ENCODE measurements around the gene BBS9. TPM values are rescaled to one million over a fixed set of nuclear protein-coding genes. Genes with fewer than 3 reads are reported as not detected.

The BBS9 gene
- polyA plus RNA-seq, 1 donor from 2014 or later = 7.8 TPM

GRCh38 chr7:33612442-33612841 is 483.1 kb downstream of the BBS9 start:
- Mint-ChIP-seq H3K9me3 (peaks cover 2 to 7% (median 4%) of the 10 kb centered on the region in 3 donors), H3K27ac (no peak overlapping the region), H3K4me1 (no peaks in the 10 kb centered on the region), H3K27me3 (no peaks in the 10 kb centered on the region), H3K4me3 (no peak overlapping the region), H3K36me3 (peaks cover 19% of the 10 kb centered on the region)

- Mint-ChIP-seq H3K4me1 (no peaks in the 10 kb centered on the region), H3K36me3 (peaks cover 16% of the 10 kb centered on the region), H3K27ac (no peak overlapping the region), H3K9me3 (peaks cover 0 to 4% (median 3%) of the 10 kb centered on the region in 3 donors), H3K27me3 (no peaks in the 10 kb centered on the region), H3K4me3 (no peak overlapping the region)
Observed at GRCh38 chr7:33614357-33615117, 485.2 kb downstream of the BBS9 start.

DNA sequence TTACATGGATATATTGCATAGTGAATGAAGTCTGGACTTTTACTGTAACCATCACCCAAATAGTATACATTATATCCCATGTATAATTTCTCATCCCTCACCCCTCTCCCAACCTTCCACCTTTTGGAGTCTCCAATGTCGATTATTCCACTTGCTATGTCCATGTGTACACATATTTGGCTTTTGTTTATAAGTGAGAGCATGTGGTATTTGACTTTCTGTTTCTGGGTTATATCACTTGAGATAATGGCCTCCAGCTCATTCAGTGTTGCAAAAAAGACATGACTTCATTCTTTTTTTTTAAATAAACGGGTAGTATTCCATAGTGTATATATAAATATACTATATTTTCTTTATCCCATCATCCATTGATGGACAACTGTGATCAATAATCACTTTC is 487.4 kb downstream of the BBS9 start:
- H3K27ac Mint-ChIP-seq = no peak overlapping the region
- no peak overlapping the region for H3K4me3 Mint-ChIP-seq
- peaks cover 3 to 15% (median 7%) of the 10 kb centered on the region in 3 donors for H3K9me3 Mint-ChIP-seq
- H3K27me3 Mint-ChIP-seq = no peaks in the 10 kb centered on the region
- no peaks in the 10 kb centered on the region for H3K4me1 Mint-ChIP-seq
- peaks cover 13% of the 10 kb centered on the region for H3K36me3 Mint-ChIP-seq

DNA sequence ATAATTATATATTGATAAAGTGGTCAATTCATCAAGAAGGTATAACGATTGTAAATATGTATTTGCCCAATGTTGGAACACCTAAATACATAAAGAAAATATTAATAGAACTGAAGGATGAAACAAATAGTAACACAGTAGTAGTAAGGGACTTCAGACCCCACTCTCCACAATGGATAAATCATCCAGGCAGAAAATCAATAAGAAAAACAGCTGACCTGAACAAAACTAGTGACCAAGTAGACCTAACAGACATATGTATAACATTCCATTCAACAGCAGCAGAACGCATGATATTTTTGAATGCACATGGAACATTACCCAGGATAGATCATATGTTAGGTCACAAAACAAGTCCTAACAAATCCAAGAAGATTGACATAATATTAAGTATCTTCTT is 489.9 kb downstream of the BBS9 start:
- H3K4me1 Mint-ChIP-seq = no peaks in the 10 kb centered on the region
- no peaks in the 10 kb centered on the region for H3K27me3 Mint-ChIP-seq
- peaks cover 7% of the 10 kb centered on the region for H3K36me3 Mint-ChIP-seq
- H3K9me3 Mint-ChIP-seq = peaks cover 1 to 15% (median 7%) of the 10 kb centered on the region in 3 donors
- H3K4me3 Mint-ChIP-seq = no peak overlapping the region
- no peak overlapping the region for H3K27ac Mint-ChIP-seq

DNA sequence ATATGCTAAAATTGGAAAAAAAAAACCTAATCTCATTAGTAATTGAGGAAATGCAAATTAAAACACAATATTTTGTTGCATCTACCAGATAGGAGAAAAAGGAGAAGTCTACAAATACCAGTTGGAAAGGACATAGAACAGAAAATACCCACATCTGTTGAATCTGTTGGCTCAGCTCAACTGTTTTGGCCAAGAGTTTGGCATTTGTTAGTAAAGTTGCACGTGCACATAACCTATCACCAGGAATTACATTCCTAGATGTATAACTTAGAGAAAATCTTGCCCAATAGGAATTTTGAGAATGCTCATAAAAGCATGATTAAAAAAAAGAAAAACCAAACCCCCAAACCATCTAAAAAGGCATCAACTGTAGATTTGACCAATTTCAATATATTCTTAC is 493.9 kb downstream of the BBS9 start:
- peaks cover 1 to 24% (median 19%) of the 10 kb centered on the region in 3 donors for H3K9me3 Mint-ChIP-seq
- H3K4me3 Mint-ChIP-seq = no peak overlapping the region
- no peaks in the 10 kb centered on the region for H3K4me1 Mint-ChIP-seq
- no peaks in the 10 kb centered on the region for H3K27me3 Mint-ChIP-seq
- H3K27ac Mint-ChIP-seq = no peak overlapping the region
- H3K36me3 Mint-ChIP-seq = peaks cover 12% of the 10 kb centered on the region

DNA sequence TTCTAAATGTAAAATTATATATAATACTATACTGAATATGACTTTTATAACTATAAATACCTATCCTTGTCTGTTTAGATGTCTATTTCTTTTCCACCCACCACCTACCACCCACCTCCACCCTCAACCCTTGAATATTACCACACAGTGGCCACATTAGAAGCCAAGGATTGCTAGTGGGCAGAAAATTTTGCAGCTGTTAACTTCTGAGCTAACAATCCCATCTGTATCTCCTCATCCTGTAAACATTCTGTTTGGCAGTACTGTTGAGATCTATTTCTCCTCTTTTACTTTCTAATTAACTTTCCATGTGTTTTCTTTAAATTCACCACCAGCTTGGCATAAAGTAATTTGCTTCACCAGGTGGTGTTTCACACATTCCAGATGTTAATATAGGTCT is 494.9 kb downstream of the BBS9 start:
- H3K36me3 Mint-ChIP-seq = peaks cover 12% of the 10 kb centered on the region
- H3K4me1 Mint-ChIP-seq = no peaks in the 10 kb centered on the region
- H3K9me3 Mint-ChIP-seq = peaks cover 1 to 21% (median 19%) of the 10 kb centered on the region in 3 donors
- H3K4me3 Mint-ChIP-seq = no peak overlapping the region
- no peaks in the 10 kb centered on the region for H3K27me3 Mint-ChIP-seq
- H3K27ac Mint-ChIP-seq = no peak overlapping the region

DNA sequence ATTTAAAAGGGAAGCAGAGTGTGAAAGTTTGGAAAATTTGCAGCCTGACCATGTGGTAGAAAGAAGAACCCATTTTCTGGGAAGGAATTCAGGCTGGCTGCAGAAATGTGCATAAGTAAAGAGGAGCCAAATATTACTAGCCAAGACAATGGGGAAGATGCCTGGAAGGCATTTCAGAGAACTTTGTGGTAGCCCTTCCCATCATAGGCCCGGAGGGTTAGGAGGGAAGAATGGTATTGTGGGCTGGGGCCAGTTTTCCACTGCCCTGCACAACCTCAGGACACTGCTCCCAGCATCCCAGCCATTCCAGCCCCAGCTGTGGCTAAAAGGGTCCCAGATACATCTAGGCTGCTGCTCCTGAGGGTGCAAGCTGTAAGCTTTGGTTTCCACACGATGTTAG is 497.5 kb downstream of the BBS9 start:
- Mint-ChIP-seq H3K4me1 (no peaks in the 10 kb centered on the region), H3K27me3 (no peaks in the 10 kb centered on the region), H3K36me3 (peaks cover 10% of the 10 kb centered on the region), H3K9me3 (peaks cover 0 to 12% (median 9%) of the 10 kb centered on the region in 3 donors), H3K4me3 (no peak overlapping the region), H3K27ac (no peak overlapping the region)

- no peak overlapping the region for H3K4me3 Mint-ChIP-seq
- no peak overlapping the region for H3K27ac Mint-ChIP-seq
- peaks cover 0 to 12% (median 9%) of the 10 kb centered on the region in 3 donors for H3K9me3 Mint-ChIP-seq
- no peaks in the 10 kb centered on the region for H3K4me1 Mint-ChIP-seq
- H3K27me3 Mint-ChIP-seq = no peaks in the 10 kb centered on the region
- peaks cover 11% of the 10 kb centered on the region for H3K36me3 Mint-ChIP-seq
Observed at GRCh38 chr7:33627741-33628140, 498.4 kb downstream of the BBS9 start.

GRCh38 chr7:33628894-33629293 is 499.5 kb downstream of the BBS9 start:
- no peaks in the 10 kb centered on the region for H3K27me3 Mint-ChIP-seq
- no peak overlapping the region for H3K27ac Mint-ChIP-seq
- no peak overlapping the region for H3K4me3 Mint-ChIP-seq
- peaks cover 11% of the 10 kb centered on the region for H3K36me3 Mint-ChIP-seq
- peaks cover 0 to 12% (median 9%) of the 10 kb centered on the region in 3 donors for H3K9me3 Mint-ChIP-seq
- no peaks in the 10 kb centered on the region for H3K4me1 Mint-ChIP-seq

DNA sequence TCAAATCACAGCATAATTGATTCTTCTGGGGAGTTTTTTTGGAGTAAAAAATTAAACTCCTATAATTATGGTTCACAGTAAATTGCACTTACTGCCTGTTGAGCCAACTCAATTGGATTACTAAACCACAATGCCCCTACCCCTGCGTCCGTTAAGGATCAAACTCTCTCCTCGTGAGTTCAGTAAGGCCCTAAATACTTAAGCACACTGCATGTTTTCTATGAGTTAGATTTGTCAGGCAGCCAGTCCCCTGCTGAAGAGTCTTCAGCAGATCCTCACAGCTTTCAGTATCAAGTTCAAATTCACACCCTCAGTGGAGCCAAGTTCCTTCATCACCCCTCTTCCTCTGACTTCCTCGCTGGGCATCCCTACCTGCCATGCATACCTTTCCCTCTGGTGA is 501.0 kb downstream of the BBS9 start:
- peaks cover 0 to 1% (median 0%) of the 10 kb centered on the region in 3 donors for H3K4me1 Mint-ChIP-seq
- H3K27ac Mint-ChIP-seq = no peak overlapping the region
- no peak overlapping the region for H3K4me3 Mint-ChIP-seq
- no peaks in the 10 kb centered on the region for H3K27me3 Mint-ChIP-seq
- H3K36me3 Mint-ChIP-seq = peaks cover 10% of the 10 kb centered on the region
- H3K9me3 Mint-ChIP-seq = peaks cover 0 to 9% (median 8%) of the 10 kb centered on the region in 3 donors

- Mint-ChIP-seq H3K27me3 (no peaks in the 10 kb centered on the region), H3K27ac (no peak overlapping the region), H3K4me1 (peaks cover 0 to 1% (median 0%) of the 10 kb centered on the region in 3 donors), H3K9me3 (peaks cover 0 to 2% (median 0%) of the 10 kb centered on the region in 3 donors), H3K4me3 (no peak overlapping the region), H3K36me3 (peaks cover 5% of the 10 kb centered on the region)
Observed at GRCh38 chr7:33632322-33632721, 503.0 kb downstream of the BBS9 start.

DNA sequence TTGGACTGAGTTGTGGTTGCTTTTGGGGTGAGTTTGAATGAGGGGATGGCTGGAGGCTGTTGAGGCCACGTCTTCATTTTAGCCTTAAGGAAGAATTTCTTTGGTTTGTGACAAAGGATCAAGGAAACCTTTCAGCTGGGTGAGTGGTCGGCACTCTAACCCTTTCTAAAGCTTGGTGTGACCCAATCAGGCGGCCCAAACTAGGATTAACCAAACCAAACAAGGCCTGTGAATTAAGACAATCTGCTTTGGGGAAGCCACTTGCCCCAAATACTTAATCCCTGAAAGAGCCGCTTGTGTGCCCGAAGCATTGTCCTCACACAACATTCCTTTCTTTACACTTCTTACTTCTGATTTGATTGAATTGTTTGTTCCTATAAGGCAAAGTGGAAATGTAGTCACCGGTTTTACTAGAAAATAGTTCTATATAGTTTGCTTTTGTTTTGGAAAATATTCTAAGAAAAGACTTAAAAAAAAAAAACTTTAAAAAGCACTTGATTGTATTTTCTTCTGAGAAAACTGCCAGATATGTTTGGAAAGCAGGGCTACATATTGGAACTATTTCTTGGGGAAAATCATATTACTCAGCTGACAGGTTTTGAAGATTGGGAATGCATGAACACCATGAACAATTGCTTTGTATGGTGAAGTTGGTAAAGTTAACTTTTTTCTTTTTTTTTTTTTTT is 503.6 kb downstream of the BBS9 start:
- Mint-ChIP-seq H3K4me3 (no peak overlapping the region), H3K9me3 (no peaks in the 10 kb centered on the region), H3K27ac (no peak overlapping the region), H3K27me3 (no peaks in the 10 kb centered on the region), H3K4me1 (peaks cover 0 to 1% (median 0%) of the 10 kb centered on the region in 3 donors), H3K36me3 (peaks cover 5% of the 10 kb centered on the region)

DNA sequence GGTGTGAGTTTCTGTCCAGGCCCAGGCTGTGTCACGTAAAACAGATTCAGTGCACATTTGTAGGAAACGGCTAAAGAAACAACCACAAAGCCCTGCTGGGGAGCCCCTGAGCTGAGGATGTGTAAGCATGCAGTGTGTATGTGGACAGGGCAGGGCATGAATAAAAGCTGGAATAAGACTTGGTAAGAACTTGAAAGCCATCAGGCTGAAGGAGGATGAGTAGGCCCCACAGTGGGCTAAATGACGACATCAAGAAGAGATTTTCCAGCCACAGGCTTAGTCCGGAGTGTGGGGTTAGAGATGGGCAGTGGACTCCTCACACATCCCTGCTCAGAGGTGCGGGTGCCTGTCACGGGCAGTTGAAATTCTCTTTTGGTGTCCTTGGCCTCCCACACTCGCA is 505.2 kb downstream of the BBS9 start:
- Mint-ChIP-seq H3K36me3 (peaks cover 6% of the 10 kb centered on the region), H3K4me1 (peaks cover 0 to 1% (median 0%) of the 10 kb centered on the region in 3 donors), H3K4me3 (no peak overlapping the region), H3K27me3 (no peaks in the 10 kb centered on the region), H3K27ac (no peak overlapping the region), H3K9me3 (no peaks in the 10 kb centered on the region)

DNA sequence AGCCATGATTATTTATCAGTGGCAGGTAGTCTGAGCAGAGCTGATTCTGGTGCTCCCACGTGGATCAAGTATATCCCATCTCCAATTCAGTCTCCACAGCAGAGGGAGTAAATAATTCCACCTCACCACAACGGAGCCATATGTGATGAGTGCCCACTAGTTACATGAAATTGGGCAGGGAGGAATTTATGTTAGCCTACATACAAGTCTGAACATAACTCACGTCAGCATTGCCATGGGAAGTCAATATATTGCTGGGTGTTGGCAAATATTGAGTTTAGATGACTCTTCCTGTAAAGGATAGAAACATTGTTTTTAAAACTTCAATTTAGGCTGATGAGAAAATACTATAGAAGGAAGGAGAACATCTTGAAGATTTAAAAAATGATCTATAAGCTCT is 507.0 kb downstream of the BBS9 start:
- Mint-ChIP-seq H3K4me1 (peaks cover 0 to 1% (median 0%) of the 10 kb centered on the region in 3 donors), H3K36me3 (peaks cover 10% of the 10 kb centered on the region), H3K4me3 (no peak overlapping the region), H3K27me3 (no peaks in the 10 kb centered on the region), H3K27ac (no peak overlapping the region), H3K9me3 (no peaks in the 10 kb centered on the region)

DNA sequence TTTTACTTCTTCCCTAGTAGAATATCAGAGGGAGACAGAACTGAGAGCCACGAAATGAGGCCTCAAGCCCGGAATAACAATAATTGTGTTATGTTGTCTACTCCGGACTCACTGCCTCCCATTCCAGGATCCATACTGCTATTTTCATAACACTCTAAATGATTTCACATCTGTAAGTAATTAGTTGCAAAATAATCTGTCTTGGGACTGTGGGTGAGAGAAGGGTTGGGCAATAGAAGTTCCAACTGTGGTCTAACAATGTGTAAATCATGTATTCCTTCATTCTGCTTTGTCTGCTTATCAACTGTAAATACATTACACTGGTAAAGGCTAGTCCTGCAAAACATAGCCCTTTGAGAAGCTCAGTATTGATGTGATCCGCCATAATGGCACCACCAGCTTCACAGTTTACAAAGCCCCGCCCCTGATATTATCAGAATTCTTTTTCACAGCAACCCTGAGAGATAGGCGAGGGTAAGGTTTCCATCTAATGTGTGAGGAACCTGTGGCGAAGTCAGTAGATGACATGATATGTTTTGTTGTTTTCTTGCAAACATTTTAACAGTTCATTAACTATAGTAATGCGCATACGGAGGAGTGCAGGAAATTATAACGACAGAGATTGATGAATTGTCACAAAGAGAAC is 510.3 kb downstream of the BBS9 start:
- Mint-ChIP-seq H3K27ac (no peak overlapping the region), H3K27me3 (no peaks in the 10 kb centered on the region), H3K4me3 (no peak overlapping the region), H3K36me3 (peaks cover 13% of the 10 kb centered on the region), H3K9me3 (no peaks in the 10 kb centered on the region), H3K4me1 (peaks cover 0 to 1% (median 0%) of the 10 kb centered on the region in 3 donors)
